ENCODE results near the gene DISC1.

DNA sequence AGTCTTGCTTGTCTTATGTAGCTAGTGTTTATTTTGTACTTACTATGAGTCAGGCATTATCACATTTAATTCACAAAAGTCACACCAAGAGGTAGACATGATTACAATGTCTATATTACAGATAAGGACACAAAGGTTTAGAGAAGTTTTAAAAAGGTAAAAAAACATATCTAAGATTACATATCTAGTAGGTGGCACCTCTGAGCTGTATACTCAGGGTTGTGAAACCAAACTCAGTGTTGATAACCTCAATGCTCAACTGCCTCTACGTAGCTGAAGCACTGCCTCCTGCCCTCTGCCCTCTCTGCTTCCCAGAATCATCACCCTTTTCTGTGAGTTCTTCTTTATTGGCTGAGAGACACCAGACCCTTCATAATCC, 431.3 kb downstream of the DISC1 start:
- TF ChIP-seq, protein P1, sequence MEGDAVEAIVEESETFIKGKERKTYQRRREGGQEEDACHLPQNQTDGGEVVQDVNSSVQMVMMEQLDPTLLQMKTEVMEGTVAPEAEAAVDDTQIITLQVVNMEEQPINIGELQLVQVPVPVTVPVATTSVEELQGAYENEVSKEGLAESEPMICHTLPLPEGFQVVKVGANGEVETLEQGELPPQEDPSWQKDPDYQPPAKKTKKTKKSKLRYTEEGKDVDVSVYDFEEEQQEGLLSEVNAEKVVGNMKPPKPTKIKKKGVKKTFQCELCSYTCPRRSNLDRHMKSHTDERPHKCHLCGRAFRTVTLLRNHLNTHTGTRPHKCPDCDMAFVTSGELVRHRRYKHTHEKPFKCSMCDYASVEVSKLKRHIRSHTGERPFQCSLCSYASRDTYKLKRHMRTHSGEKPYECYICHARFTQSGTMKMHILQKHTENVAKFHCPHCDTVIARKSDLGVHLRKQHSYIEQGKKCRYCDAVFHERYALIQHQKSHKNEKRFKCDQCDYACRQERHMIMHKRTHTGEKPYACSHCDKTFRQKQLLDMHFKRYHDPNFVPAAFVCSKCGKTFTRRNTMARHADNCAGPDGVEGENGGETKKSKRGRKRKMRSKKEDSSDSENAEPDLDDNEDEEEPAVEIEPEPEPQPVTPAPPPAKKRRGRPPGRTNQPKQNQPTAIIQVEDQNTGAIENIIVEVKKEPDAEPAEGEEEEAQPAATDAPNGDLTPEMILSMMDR (IDR thresholded peaks at IDR 0.05), result no peak
- no peak for TF ChIP-seq POLR2A (IDR thresholded peaks at IDR 0.05)
